HepG2 (cell line): ENCODE data around the gene MROH2A. TPM values are rescaled to one million over a fixed set of nuclear protein-coding genes. Genes with fewer than 3 reads are reported as not detected.

Experiments
- ATAC-seq: fragments of 200-7000 bp; cut with Tn5 transposase; 3 replicates; pipeline ENCODE4 v1.9.1; 2020; ENCODE audit warnings: mild to moderate bottlenecking, moderate library complexity
- BruUV-seq: library from RNA; stranded (reverse); fragments of 400-500 nt; replicated peaks from 2 replicates; lab custom pipeline; 2021; lab: Mats Ljungman, UMichigan
- CTCF ChIA-PET: fragments of 300-600 bp; formaldehyde crosslinking; extraction: SDS; loops from one replicate; lab custom pipeline; 2021; ENCODE audit warnings: low total read pairs, inconsistent platforms, low intra/inter-chr PET ratio; lab: Yijun Ruan, JAX
- POLR2A ChIA-PET: fragments of 350-600 bp; sonication (Branson Sonifier 250); formaldehyde crosslinking; loops from one replicate; lab custom pipeline; 2020; ENCODE audit warnings: antibody characterized with exemption, inconsistent platforms; lab: Yijun Ruan, JAX
- DNase-seq: peaks from one replicate; pipeline ENCODE4 v3.0.0-alpha.2; 2015; ENCODE audit warnings: low spot score
- FAIRE-seq: peaks from 3 replicates; lab custom pipeline; 2011; peaks lifted over from hg19 to GRCh38; lab: Jason Lieb, UNC
- H2AFZ ChIP-seq: one replicate; pipeline ENCODE4 v1.6.1; 2011; ENCODE audit warnings: low read length, inconsistent platforms
- H3K27ac ChIP-seq: fragments of 300-600 bp; 3 replicates; pipeline ENCODE4 v1.8.0; 2011; ENCODE audit warnings: mixed run types, mild to moderate bottlenecking, mixed read lengths, low read length, inconsistent platforms; ENCODE audit not compliant: insufficient read depth; ENCODE audit errors: extremely low read length
- H3K27me3 ChIP-seq, 2 experiments: fragments of 200-600 bp in 1 of 2; 2 replicates in 1 of 2; 3 replicates in 1 of 2; pipeline versions ENCODE4 v1.6.0 to v1.8.0; 2011; ENCODE audit warnings: low read length in 2 of 2, mild to moderate bottlenecking in 2 of 2, moderate library complexity in 2 of 2, inconsistent platforms in 1 of 2; ENCODE audit not compliant: insufficient read depth in 2 of 2, control insufficient read depth in 1 of 2
- H3K36me3 ChIP-seq, 2 experiments: fragments of 200-600 bp in 1 of 2; replicated peaks in 1 of 2; 2 replicates in 1 of 2; 3 replicates in 1 of 2; pipeline versions ENCODE4 v1.5.1 to v1.8.0; 2011; ENCODE audit warnings: low read length in 2 of 2, inconsistent platforms in 1 of 2; ENCODE audit not compliant: insufficient read depth in 2 of 2, control insufficient read depth in 1 of 2
- H3K4me1 ChIP-seq: 2 replicates; pipeline ENCODE4 v1.5.1; 2012; ENCODE audit warnings: low read length, inconsistent platforms; ENCODE audit not compliant: insufficient read depth
- H3K4me2 ChIP-seq: 2 replicates; pipeline ENCODE4 v1.6.0; 2011; ENCODE audit warnings: low read depth, low read length, inconsistent platforms
- H3K4me3 ChIP-seq, 3 experiments: fragments of 200-600 bp in 1 of 3; sonication (generic), shearing (Covaris generic) in 1 of 3; replicated peaks in 1 of 3; 2 replicates each; pipeline ENCODE4 v1.5.1; 2011 to 2016; ENCODE audit warnings: low read length in 3 of 3, inconsistent platforms in 2 of 3, low read depth in 2 of 3, mild to moderate bottlenecking in 2 of 3, control low read depth in 1 of 3, mixed read lengths in 1 of 3; ENCODE audit not compliant: insufficient read depth in 1 of 3
- H3K79me2 ChIP-seq: one replicate; pipeline ENCODE4 v1.6.1; 2011; ENCODE audit warnings: low read length, inconsistent platforms; ENCODE audit not compliant: insufficient read depth
- H3K9ac ChIP-seq: 2 replicates; pipeline ENCODE4 v1.6.0; 2011; ENCODE audit warnings: mild to moderate bottlenecking, low read depth, low read length, inconsistent platforms; ENCODE audit not compliant: insufficient read depth
- H3K9me3 ChIP-seq: 2 replicates; pipeline ENCODE4 v1.5.1; 2012; ENCODE audit warnings: mild to moderate bottlenecking, low read length
- H4K20me1 ChIP-seq: 2 replicates; pipeline ENCODE4 v1.6.0; 2011; ENCODE audit warnings: inconsistent platforms, mild to moderate bottlenecking, low read length, moderate library complexity; ENCODE audit not compliant: insufficient read depth
- ADNP ChIP-seq: sonication (generic); formaldehyde crosslinking; IDR thresholded peaks from 2 replicates; pipeline ENCODE4 v1.4.0; 2020; ENCODE audit warnings: missing genetic modification reagents
- AKNA ChIP-seq: sonication (generic); formaldehyde crosslinking; IDR thresholded peaks from 2 replicates; pipeline ENCODE4 v1.4.0; 2020; ENCODE audit warnings: missing genetic modification reagents, borderline replicate concordance
- JDP2 ChIP-seq: sonication (generic); formaldehyde crosslinking; IDR thresholded peaks from 2 replicates; pipeline ENCODE4 v1.8.1; 2022; ENCODE audit warnings: missing genetic modification reagents, borderline replicate concordance
- MAFF ChIP-seq: IDR thresholded peaks from 2 replicates; pipeline ENCODE4 v1.6.1; 2011; ENCODE audit warnings: low read depth, low read length, improper control_type of control experiment
- MAFK ChIP-seq, 2 experiments: IDR thresholded peaks in 1 of 2; conservative IDR thresholded peaks in 1 of 2; 2 replicates each; pipeline ENCODE4 v1.6.1; 2011; ENCODE audit warnings: improper control_type of control experiment in 2 of 2, low read length in 2 of 2
- PAXIP1 ChIP-seq: sonication (generic); formaldehyde crosslinking; conservative IDR thresholded peaks from 2 replicates; pipeline ENCODE4 v1.4.0; 2020; ENCODE audit warnings: mild to moderate bottlenecking, missing genetic modification reagents, moderate library complexity
- SNAPC2 ChIP-seq: sonication (generic); formaldehyde crosslinking; IDR thresholded peaks from 2 replicates; pipeline ENCODE4 v1.8.1; 2022; ENCODE audit warnings: mild to moderate bottlenecking, missing genetic modification reagents
- ZNF747 ChIP-seq: sonication (generic); formaldehyde crosslinking; IDR thresholded peaks from 2 replicates; pipeline ENCODE4 v1.8.1; 2023; ENCODE audit warnings: missing genetic modification reagents, mild to moderate bottlenecking, borderline replicate concordance
- ZNF75D ChIP-seq: sonication (generic); formaldehyde crosslinking; IDR thresholded peaks from 2 replicates; pipeline ENCODE4 v1.8.1; 2023; ENCODE audit warnings: missing genetic modification reagents, mild to moderate bottlenecking, borderline replicate concordance
- WGBS: methylation state at CpG from one replicate; pipeline ENCODE4 v1.1.6; 2017; ENCODE audit warnings: low lambda C conversion rate; 5-methylcytosine and 5-hydroxymethylcytosine counted together
- in situ Hi-C: cut with HindIII; loops from 2 replicates; pipeline ENCODE4 v1.10.0; 2017; ENCODE audit warnings: low pct_unique_long_range_greater_than_20kb; ENCODE audit not compliant: extremely low pct_ligation_motif_present
- intact Hi-C: fragments of 100-400 bp; cut with micrococcal nuclease; formaldehyde crosslinking; loops from one replicate; pipeline ENCODE4 v1.10.0; 2022; ENCODE audit not compliant: unreplicated experiment
- polyA plus RNA-seq, 8 experiments: library from polyadenylated mRNA; depleted of rRNA in 3 of 8; stranded (reverse) in 7 of 8; unstranded in 1 of 8; fragments of >200 nt; fragmentation: Illumina TruSeq in 4 of 8; extraction: Trizol in 4 of 8; gene quantifications; 2 replicates each; pipeline versions ENCODE4 v1.2.1 to v1.2.3, GENCODE V29; 2011 to 2016; ENCODE audit warnings: low read depth in 4 of 8, missing spikeins in 1 of 8, mixed read lengths in 1 of 8; ENCODE audit not compliant: insufficient read depth in 1 of 8
- total RNA-seq, 5 experiments: library from RNA; depleted of rRNA; stranded (reverse); fragments of >200 nt; fragmentation: Illumina TruSeq; extraction: Trizol; gene quantifications; 2 replicates each; pipeline ENCODE4 v1.2.3, GENCODE V29; 2016; ENCODE audit warnings: low read depth in 1 of 5

The MROH2A gene
- total and polyA plus RNA-seq, 2 of the 13 experiments (the other 11 are each of a cell fraction or from before 2014, with no cell fraction given) = 0.03 to 0.04 TPM

GRCh38 chr2:233867993-233868532 is 89.9 kb downstream of the MROH2A start, which contains the start of gene MSL3B:
Gene MSL3B, minus strand, starts transcription at chr2:233868386.
- Histone ChIP-seq H2AFZ (no peak within 1 kb of the TSS), H3K36me3 (no peaks in the 10 kb centered on the region), H3K27me3 (peaks cover 0 to 6% of the 10 kb centered on the region in 2 experiments; a peak in 2 of 5 replicates), H4K20me1 (no peaks in the 10 kb centered on the region), H3K9me3 (no peaks in the 10 kb centered on the region), H3K4me2 (no peak within 1 kb of the TSS), H3K79me2 (no peaks in the 10 kb centered on the region), H3K4me3 (no peak within 1 kb of the TSS), H3K27ac (no peak within 1 kb of the TSS), H3K4me1 (no peaks in the 10 kb centered on the region), H3K9ac (no peak within 1 kb of the TSS)
- ChIA-PET POLR2A (no interaction called here), CTCF (no interaction called here)
- BruUV-seq = no TSS peak
- no peak for DNase-seq
- ATAC-seq = no peak
- in situ Hi-C loops (no loop called here), intact Hi-C loops (no loop called here)
- 82% methylated on average over 50 of the region's 50 CpGs for WGBS
- no peak for FAIRE-seq
- TF ChIP-seq ADNP (CRISPR knock-in tag) = no peak
- no peak for TF ChIP-seq ZNF75D
- TF ChIP-seq SNAPC2 (CRISPR knock-in tag) = no peak

- whole genome bisulfite sequencing = 6% methylated on average over 4 of the region's 4 CpGs
- Histone ChIP-seq H4K20me1 (no peaks in the 10 kb centered on the region), H3K36me3 (no peaks in the 10 kb centered on the region), H3K27ac (no peak overlapping the region), H3K9me3 (no peaks in the 10 kb centered on the region), H3K27me3 (peaks cover 0 to 18% of the 10 kb centered on the region in 2 experiments; a peak in 4 of 5 replicates), H3K4me1 (no peaks in the 10 kb centered on the region), H3K4me2 (no peak overlapping the region), H3K79me2 (no peaks in the 10 kb centered on the region), H3K4me3 (no peak overlapping the region), H2AFZ (no peak overlapping the region), H3K9ac (no peak overlapping the region)
- ATAC-seq (no peak), FAIRE-seq (no peak), DNase-seq (no peak)
- in situ Hi-C loops = no loop called here
- no TSS peak for BruUV-seq
- intact Hi-C loops = no loop called here
- TF ChIP-seq JDP2 = no peak
- TF ChIP-seq PAXIP1 = no peak
- 0 out of 2 replicates have a peak, but pooled peaks have one; percentile 8 for TF ChIP-seq MAFF
- TF ChIP-seq AKNA = no peak
- no peak for TF ChIP-seq ZNF747 (CRISPR knock-in tag)
- peak; percentile 28 to 44; a peak in 2 of 4 replicates for TF ChIP-seq MAFK (conservative IDR thresholded peaks at IDR 0.05 in 1 of 2, IDR thresholded peaks at IDR 0.05 in 1 of 2; ENCODE audit: low read length in 2 of 2)
- POLR2A ChIA-PET = no interaction called here
- CTCF ChIA-PET = no interaction called here
Observed at GRCh38 chr2:233871432-233871831, 93.3 kb downstream of the MROH2A start.
